ENCODE data around the gene SLC6A18.

- TF ChIP-seq EZH2phosphoT487 (IDR thresholded peaks at IDR 0.05; ENCODE audit: low read depth, severe bottlenecking, unreplicated experiment) (no peak), EZH2 (IDR thresholded peaks at IDR 0.05; ENCODE audit: borderline replicate concordance) (no peak), CTCF (IDR thresholded peaks at IDR 0.05; ENCODE audit: poor library complexity) (no peak)
These were observed 14.5 kb downstream of the SLC6A18 start for GRCh38 chr5:1239505-1240251.

Data from hepatocyte (in vitro differentiated cells).